Measurements from ENCODE around the gene NCKAP5.

NCKAP5 gene

DNA sequence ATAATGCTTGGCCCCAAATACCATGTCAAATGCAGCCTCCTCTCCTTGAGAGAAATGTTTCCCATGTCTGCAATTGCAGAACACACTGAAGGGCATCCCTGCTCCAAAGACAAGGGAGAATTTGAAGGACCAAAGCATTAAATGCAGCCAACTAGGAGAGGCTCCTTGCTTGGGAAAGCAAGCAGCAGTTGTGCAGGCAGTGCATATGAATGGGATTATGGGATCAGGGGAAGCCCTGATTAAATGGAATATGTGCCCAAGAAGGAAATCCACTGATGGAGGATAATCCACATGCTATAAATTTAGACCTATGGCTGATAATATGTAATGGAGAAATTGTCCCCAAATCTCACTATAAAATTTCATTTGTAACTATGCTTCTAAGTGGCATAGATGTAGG, 116.1 kb downstream of the NCKAP5 start:
- H3K27me3 ChIP-seq (ENCODE audit: insufficient read depth, low read length) = no peaks in the 10 kb centered on the region
- no peak overlapping the region for H3K9ac ChIP-seq (ENCODE audit: low read length)
- no peaks in the 10 kb centered on the region for H3K9me3 ChIP-seq (ENCODE audit: low read length)
- no peak overlapping the region for H2AFZ ChIP-seq (ENCODE audit: low read length)
- H3K4me2 ChIP-seq (ENCODE audit: low read length) = no peak overlapping the region
- no peaks in the 10 kb centered on the region for H4K20me1 ChIP-seq (ENCODE audit: insufficient read depth, low read length)
- no peak overlapping the region for H3K4me3 ChIP-seq (ENCODE audit: low read depth, low read length, poor library complexity, severe bottlenecking)
- no peaks in the 10 kb centered on the region for H3K4me1 ChIP-seq (ENCODE audit: insufficient read depth, low read length, severe bottlenecking)
- no peaks in the 10 kb centered on the region for H3F3A ChIP-seq (ENCODE audit: insufficient read depth, low read length)
- TF ChIP-seq EZH2 (IDR thresholded peaks at IDR 0.05; ENCODE audit: borderline replicate concordance, low read length) = no peak
- H3K27ac ChIP-seq (ENCODE audit: low read depth, low read length, poor library complexity, severe bottlenecking) = no peak overlapping the region
- no peaks in the 10 kb centered on the region for H3K79me2 ChIP-seq (ENCODE audit: insufficient read depth, low read length)
- no peaks in the 10 kb centered on the region for H3K36me3 ChIP-seq (ENCODE audit: insufficient read depth, low read length)
- no peaks in the 10 kb centered on the region for H3K9me2 ChIP-seq (ENCODE audit: low read depth, low read length)

DNA sequence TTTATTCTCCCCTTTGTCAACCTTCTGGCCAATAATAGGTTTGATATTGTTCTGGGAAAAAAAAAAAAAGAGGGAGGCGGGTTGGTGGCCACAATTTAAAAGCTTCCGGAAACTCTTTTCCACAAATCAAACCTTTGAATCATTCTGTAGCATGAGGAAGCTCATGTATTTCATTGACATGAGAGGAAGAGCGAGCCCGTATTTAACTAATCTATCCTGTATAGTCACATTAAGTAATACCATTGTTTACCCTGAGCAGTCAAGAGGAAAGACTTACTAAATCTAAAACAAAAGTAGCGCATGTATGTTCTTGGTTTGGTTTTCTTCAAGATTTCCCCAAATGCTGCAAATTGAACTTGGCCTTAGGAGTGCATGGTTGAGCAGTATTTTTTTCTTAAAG, 120.1 kb downstream of the NCKAP5 start:
- no peaks in the 10 kb centered on the region for H3K79me2 ChIP-seq (ENCODE audit: insufficient read depth, low read length)
- H3F3A ChIP-seq (ENCODE audit: insufficient read depth, low read length) = no peaks in the 10 kb centered on the region

DNA sequence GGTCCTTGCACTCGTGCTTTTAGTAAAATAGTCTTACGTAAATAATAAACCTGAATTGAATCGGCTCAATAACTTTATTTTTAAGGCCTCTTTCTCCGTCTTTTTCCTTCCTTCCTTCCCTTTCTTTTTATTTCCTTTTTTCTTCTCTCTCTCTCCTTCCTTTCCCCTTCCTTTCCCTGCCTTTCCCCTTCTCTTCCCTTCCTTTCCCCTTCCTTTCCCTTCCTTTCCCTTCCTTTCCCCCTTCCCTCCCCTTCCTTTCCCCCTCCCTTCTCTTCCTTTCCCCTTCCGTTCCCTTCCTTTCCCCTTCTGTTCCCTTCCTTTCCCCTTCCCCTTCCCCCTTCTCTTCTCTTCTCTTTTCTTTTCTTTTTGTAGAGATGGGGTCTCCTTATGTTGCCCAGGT, 121.0 kb downstream of the NCKAP5 start:
- H3K9me2 ChIP-seq (ENCODE audit: low read depth, low read length) = no peaks in the 10 kb centered on the region

More for the DNA sequence above, 120.1 kb downstream of the NCKAP5 start:
- H2AFZ ChIP-seq (ENCODE audit: low read length) = no peak overlapping the region
- H3K4me2 ChIP-seq (ENCODE audit: low read length) = no peak overlapping the region
- no peaks in the 10 kb centered on the region for H3K9me2 ChIP-seq (ENCODE audit: low read depth, low read length)
- no peaks in the 10 kb centered on the region for H4K20me1 ChIP-seq (ENCODE audit: insufficient read depth, low read length)
- TF ChIP-seq EZH2 (IDR thresholded peaks at IDR 0.05; ENCODE audit: borderline replicate concordance, low read length) = no peak
- TF ChIP-seq, protein P1, sequence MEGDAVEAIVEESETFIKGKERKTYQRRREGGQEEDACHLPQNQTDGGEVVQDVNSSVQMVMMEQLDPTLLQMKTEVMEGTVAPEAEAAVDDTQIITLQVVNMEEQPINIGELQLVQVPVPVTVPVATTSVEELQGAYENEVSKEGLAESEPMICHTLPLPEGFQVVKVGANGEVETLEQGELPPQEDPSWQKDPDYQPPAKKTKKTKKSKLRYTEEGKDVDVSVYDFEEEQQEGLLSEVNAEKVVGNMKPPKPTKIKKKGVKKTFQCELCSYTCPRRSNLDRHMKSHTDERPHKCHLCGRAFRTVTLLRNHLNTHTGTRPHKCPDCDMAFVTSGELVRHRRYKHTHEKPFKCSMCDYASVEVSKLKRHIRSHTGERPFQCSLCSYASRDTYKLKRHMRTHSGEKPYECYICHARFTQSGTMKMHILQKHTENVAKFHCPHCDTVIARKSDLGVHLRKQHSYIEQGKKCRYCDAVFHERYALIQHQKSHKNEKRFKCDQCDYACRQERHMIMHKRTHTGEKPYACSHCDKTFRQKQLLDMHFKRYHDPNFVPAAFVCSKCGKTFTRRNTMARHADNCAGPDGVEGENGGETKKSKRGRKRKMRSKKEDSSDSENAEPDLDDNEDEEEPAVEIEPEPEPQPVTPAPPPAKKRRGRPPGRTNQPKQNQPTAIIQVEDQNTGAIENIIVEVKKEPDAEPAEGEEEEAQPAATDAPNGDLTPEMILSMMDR (IDR thresholded peaks at IDR 0.05; ENCODE audit: low read length) = no peak
- H3K27ac ChIP-seq (ENCODE audit: low read depth, low read length, poor library complexity, severe bottlenecking) = no peak overlapping the region
- no peaks in the 10 kb centered on the region for H3K4me1 ChIP-seq (ENCODE audit: insufficient read depth, low read length, severe bottlenecking)
- no peak overlapping the region for H3K4me3 ChIP-seq (ENCODE audit: low read depth, low read length, poor library complexity, severe bottlenecking)
- H3K27me3 ChIP-seq (ENCODE audit: insufficient read depth, low read length) = no peaks in the 10 kb centered on the region
- H3K9ac ChIP-seq (ENCODE audit: low read length) = no peak overlapping the region
- H3K9me3 ChIP-seq (ENCODE audit: low read length) = no peaks in the 10 kb centered on the region
- no peaks in the 10 kb centered on the region for H3K36me3 ChIP-seq (ENCODE audit: insufficient read depth, low read length)

DNA sequence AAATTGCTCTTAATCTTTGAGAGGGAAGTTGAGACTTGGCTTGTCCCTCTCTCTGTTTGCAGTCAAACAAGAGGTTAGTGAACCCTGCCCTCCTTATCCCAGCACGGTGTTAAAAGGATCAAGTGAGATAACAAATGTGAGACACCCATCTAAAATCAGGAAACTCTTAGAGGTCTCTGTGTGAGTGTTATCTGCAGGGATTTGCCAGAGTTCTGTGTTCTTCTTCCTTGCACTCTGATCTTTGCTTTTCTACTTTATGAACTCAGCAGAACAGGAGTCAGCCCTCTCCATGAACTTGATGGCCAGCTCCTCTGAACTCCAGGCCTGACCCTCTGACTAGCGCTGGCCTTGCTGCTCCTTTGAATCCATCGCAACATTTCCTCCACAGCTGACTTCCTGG, 123.8 kb downstream of the NCKAP5 start:
- no peak for TF ChIP-seq EZH2 (IDR thresholded peaks at IDR 0.05; ENCODE audit: borderline replicate concordance, low read length)
- TF ChIP-seq, protein P1 (IDR thresholded peaks at IDR 0.05; ENCODE audit: low read length) = no peak
- no peak overlapping the region for H2AFZ ChIP-seq (ENCODE audit: low read length)
- no peaks in the 10 kb centered on the region for H3K9me2 ChIP-seq (ENCODE audit: low read depth, low read length)
- H4K20me1 ChIP-seq (ENCODE audit: insufficient read depth, low read length) = no peaks in the 10 kb centered on the region
- H3F3A ChIP-seq (ENCODE audit: insufficient read depth, low read length) = no peaks in the 10 kb centered on the region
- no peak overlapping the region for H3K4me2 ChIP-seq (ENCODE audit: low read length)
- no peaks in the 10 kb centered on the region for H3K36me3 ChIP-seq (ENCODE audit: insufficient read depth, low read length)
- no peaks in the 10 kb centered on the region for H3K9me3 ChIP-seq (ENCODE audit: low read length)
- H3K27me3 ChIP-seq (ENCODE audit: insufficient read depth, low read length) = no peaks in the 10 kb centered on the region
- H3K27ac ChIP-seq (ENCODE audit: low read depth, low read length, poor library complexity, severe bottlenecking) = no peak overlapping the region
- H3K79me2 ChIP-seq (ENCODE audit: insufficient read depth, low read length) = no peaks in the 10 kb centered on the region
- no peak overlapping the region for H3K4me3 ChIP-seq (ENCODE audit: low read depth, low read length, poor library complexity, severe bottlenecking)
- H3K9ac ChIP-seq (ENCODE audit: low read length) = no peak overlapping the region
- H3K4me1 ChIP-seq (ENCODE audit: insufficient read depth, low read length, severe bottlenecking) = no peaks in the 10 kb centered on the region

More for the DNA sequence above, 121.0 kb downstream of the NCKAP5 start:
- H3K79me2 ChIP-seq (ENCODE audit: insufficient read depth, low read length) = no peaks in the 10 kb centered on the region
- no peaks in the 10 kb centered on the region for H4K20me1 ChIP-seq (ENCODE audit: insufficient read depth, low read length)
- H3K4me3 ChIP-seq (ENCODE audit: low read depth, low read length, poor library complexity, severe bottlenecking) = no peak overlapping the region
- no peaks in the 10 kb centered on the region for H3K4me1 ChIP-seq (ENCODE audit: insufficient read depth, low read length, severe bottlenecking)
- no peaks in the 10 kb centered on the region for H3K9me3 ChIP-seq (ENCODE audit: low read length)
- H3K9ac ChIP-seq (ENCODE audit: low read length) = no peak overlapping the region
- H2AFZ ChIP-seq (ENCODE audit: low read length) = no peak overlapping the region
- TF ChIP-seq, protein P1 (IDR thresholded peaks at IDR 0.05; ENCODE audit: low read length) = no peak
- TF ChIP-seq EZH2 (IDR thresholded peaks at IDR 0.05; ENCODE audit: borderline replicate concordance, low read length) = no peak
- H3K36me3 ChIP-seq (ENCODE audit: insufficient read depth, low read length) = no peaks in the 10 kb centered on the region
- no peak overlapping the region for H3K4me2 ChIP-seq (ENCODE audit: low read length)
- H3K27me3 ChIP-seq (ENCODE audit: insufficient read depth, low read length) = no peaks in the 10 kb centered on the region
- no peak overlapping the region for H3K27ac ChIP-seq (ENCODE audit: low read depth, low read length, poor library complexity, severe bottlenecking)
- no peaks in the 10 kb centered on the region for H3F3A ChIP-seq (ENCODE audit: insufficient read depth, low read length)
